ENCODE results near the gene MRPS7. TPM values are rescaled to one million over a fixed set of nuclear protein-coding genes. Genes with fewer than 3 reads are reported as not detected.

MRPS7 gene
- total and polyA plus RNA-seq, 2 of the 8 experiments (the other 6 are each of a cell fraction or from before 2014, with no cell fraction given): 63.4 to 79.4 TPM

DNA sequence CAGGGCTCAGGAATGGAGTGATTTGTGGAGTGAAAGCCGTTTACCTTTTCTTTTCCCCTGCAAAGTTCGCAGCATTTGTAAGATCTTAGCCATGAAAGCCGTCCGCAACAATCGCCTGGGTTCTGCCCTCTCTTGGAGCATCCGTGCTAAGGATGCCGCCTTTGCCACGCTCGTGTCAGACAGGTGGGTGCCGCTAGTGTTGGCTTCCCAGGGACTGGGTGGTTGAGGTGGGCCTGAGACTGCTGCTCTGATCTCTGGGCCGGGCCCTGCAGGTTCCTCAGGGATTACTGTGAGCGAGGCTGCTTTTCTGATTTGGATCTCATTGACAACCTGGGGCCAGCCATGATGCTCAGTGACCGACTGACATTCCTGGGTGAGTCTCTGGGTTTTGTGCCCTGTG is 28.9 kb upstream of the MRPS7 start (continued):
- TF ChIP-seq SAP30 (IDR thresholded peaks at IDR 0.05; ENCODE audit: insufficient read depth, insufficient replicate concordance, low read length): no peak
- TF ChIP-seq EP300 (IDR thresholded peaks at IDR 0.05; ENCODE audit: borderline replicate concordance in 1 of 2, low read depth in 2 of 2, low read length in 2 of 2): no peak
